Neural cell (in vitro differentiated cells): ENCODE results near the gene TIAM2. TPM values are rescaled to one million over a fixed set of nuclear protein-coding genes. Genes with fewer than 3 reads are reported as not detected.
A peak's percentile ranks its signal among the peaks of the same experiment; 100 is the strongest.
"Not testable (repeated sequence)": the region's sequence is repeated elsewhere in the genome, so short reads cannot be mapped to it uniquely, and the experiment has no call there.

Experiments used
- H2AFZ ChIP-seq: fragments of 200-600, 300-800 bp; sonication (generic), shearing (Covaris generic); 2 replicates; pipeline ENCODE4 v1.6.0; 2014; ENCODE audit warnings: low read depth, mild to moderate bottlenecking, antibody characterized with exemption, low read length, moderate library complexity
- H3F3A ChIP-seq: fragments of 200-600 bp; shearing (Covaris generic); 2 replicates; pipeline ENCODE4 v1.6.1; 2016; ENCODE audit warnings: mild to moderate bottlenecking, moderate library complexity, mixed read lengths, antibody characterized with exemption, low read length; ENCODE audit not compliant: insufficient read depth, poor library complexity, severe bottlenecking
- H3K27ac ChIP-seq: fragments of 200-600, 300-800 bp; sonication (generic), shearing (Covaris generic); 2 replicates; pipeline ENCODE4 v1.5.1; 2014; ENCODE audit warnings: mild to moderate bottlenecking, low read length, moderate library complexity
- H3K27me3 ChIP-seq: fragments of 300-800, 200-600 bp; sonication (generic), shearing (Covaris generic); 2 replicates; pipeline ENCODE4 v1.6.0; 2014; ENCODE audit warnings: mild to moderate bottlenecking, low read depth, low read length, moderate library complexity; ENCODE audit not compliant: insufficient read depth
- H3K36me3 ChIP-seq: fragments of 300-800, 200-600 bp; sonication (generic), shearing (Covaris generic); 2 replicates; pipeline ENCODE4 v1.5.1; 2014; ENCODE audit warnings: mild to moderate bottlenecking, antibody characterized with exemption, low read length, moderate library complexity; ENCODE audit not compliant: insufficient read depth
- H3K4me2 ChIP-seq: fragments of 300-800, 200-600 bp; sonication (generic), shearing (Covaris generic); 2 replicates; pipeline ENCODE4 v1.6.0; 2014; ENCODE audit warnings: mild to moderate bottlenecking, low read length
- H3K4me3 ChIP-seq: fragments of 300-800, 200-600 bp; sonication (generic), shearing (Covaris generic); 2 replicates; pipeline ENCODE4 v1.5.1; 2014; ENCODE audit warnings: mild to moderate bottlenecking, low read length, moderate library complexity
- H3K79me2 ChIP-seq: fragments of 200-600 bp; shearing (Covaris generic); replicated peaks from 2 replicates; pipeline ENCODE4 v1.6.0; 2014; ENCODE audit warnings: mild to moderate bottlenecking, low read length, moderate library complexity; ENCODE audit not compliant: insufficient read depth
- H3K9ac ChIP-seq: fragments of 300-800, 200-600 bp; sonication (generic), shearing (Covaris generic); 2 replicates; pipeline ENCODE4 v1.6.1; 2016; ENCODE audit warnings: mild to moderate bottlenecking, low read length, mixed read lengths
- H3K9me2 ChIP-seq: fragments of 200-600 bp; shearing (Covaris generic); 2 replicates; pipeline ENCODE4 v1.6.1; 2016; ENCODE audit warnings: mild to moderate bottlenecking, low read length, mixed read lengths; ENCODE audit not compliant: insufficient read depth
- H3K9me3 ChIP-seq: fragments of 200-600, 300-800 bp; sonication (generic), shearing (Covaris generic); 2 replicates; pipeline ENCODE4 v1.6.1; 2016; ENCODE audit warnings: mild to moderate bottlenecking, mixed run types, low read length, moderate library complexity, mixed read lengths
- H4K20me1 ChIP-seq: fragments of 200-600 bp; shearing (Covaris generic); 2 replicates; pipeline ENCODE4 v1.6.1; 2016; ENCODE audit warnings: mild to moderate bottlenecking, mixed run types; ENCODE audit not compliant: insufficient read depth
- EP300 ChIP-seq: fragments of 450-650 bp; conservative IDR thresholded peaks from 2 replicates; pipeline ENCODE4 v1.6.1; 2014; ENCODE audit warnings: antibody characterized with exemption, mild to moderate bottlenecking, moderate library complexity; ENCODE audit not compliant: poor library complexity, severe bottlenecking
- EZH2 ChIP-seq: fragments of 200-600, 300-800 bp; shearing (Covaris generic), sonication (generic); IDR thresholded peaks from 2 replicates; pipeline ENCODE4 v1.6.1; 2014; ENCODE audit warnings: antibody characterized with exemption, low read length, borderline replicate concordance, mild to moderate bottlenecking; ENCODE audit not compliant: insufficient read depth, poor library complexity, severe bottlenecking
- MXI1 ChIP-seq: fragments of 450-650 bp; conservative IDR thresholded peaks from 2 replicates; pipeline ENCODE4 v1.6.1; 2014; ENCODE audit warnings: antibody characterized with exemption, mild to moderate bottlenecking; ENCODE audit not compliant: poor library complexity, severe bottlenecking
- POLR2AphosphoS5 ChIP-seq: IDR thresholded peaks from 2 replicates; pipeline ENCODE4 v1.6.1; 2012
- RAD21 ChIP-seq: fragments of 450-650 bp; conservative IDR thresholded peaks from 2 replicates; pipeline ENCODE4 v1.6.1; 2014; ENCODE audit warnings: antibody characterized with exemption, mild to moderate bottlenecking, moderate library complexity
- SMC3 ChIP-seq: fragments of 450-650 bp; conservative IDR thresholded peaks from 2 replicates; pipeline ENCODE4 v1.6.1; 2014; ENCODE audit warnings: antibody characterized with exemption, mild to moderate bottlenecking, moderate library complexity; ENCODE audit not compliant: poor library complexity
- TAF1 ChIP-seq: IDR thresholded peaks from 2 replicates; pipeline ENCODE4 v1.6.1; 2012; ENCODE audit warnings: low read depth
- polyA plus RNA-seq: library from polyadenylated mRNA; depleted of rRNA; stranded (reverse); fragments of >200 nt; gene quantifications from 2 replicates; pipeline ENCODE4 v1.2.3, GENCODE V29; 2014
- TF ChIP-seq, protein P1 (sequence below): fragments of 450-650 bp; IDR thresholded peaks from 2 replicates; pipeline ENCODE4 v1.5.1; 2014; ENCODE audit warnings: antibody characterized with exemption, mild to moderate bottlenecking, moderate library complexity; ENCODE audit not compliant: poor library complexity, severe bottlenecking
- TF ChIP-seq, protein P2 (sequence below): IDR thresholded peaks from 2 replicates; pipeline ENCODE4 v1.6.1; 2012; ENCODE audit warnings: borderline replicate concordance

TIAM2 gene
- polyA plus RNA-seq, 1 donor from 2014 or later, result 73.3 TPM

DNA sequence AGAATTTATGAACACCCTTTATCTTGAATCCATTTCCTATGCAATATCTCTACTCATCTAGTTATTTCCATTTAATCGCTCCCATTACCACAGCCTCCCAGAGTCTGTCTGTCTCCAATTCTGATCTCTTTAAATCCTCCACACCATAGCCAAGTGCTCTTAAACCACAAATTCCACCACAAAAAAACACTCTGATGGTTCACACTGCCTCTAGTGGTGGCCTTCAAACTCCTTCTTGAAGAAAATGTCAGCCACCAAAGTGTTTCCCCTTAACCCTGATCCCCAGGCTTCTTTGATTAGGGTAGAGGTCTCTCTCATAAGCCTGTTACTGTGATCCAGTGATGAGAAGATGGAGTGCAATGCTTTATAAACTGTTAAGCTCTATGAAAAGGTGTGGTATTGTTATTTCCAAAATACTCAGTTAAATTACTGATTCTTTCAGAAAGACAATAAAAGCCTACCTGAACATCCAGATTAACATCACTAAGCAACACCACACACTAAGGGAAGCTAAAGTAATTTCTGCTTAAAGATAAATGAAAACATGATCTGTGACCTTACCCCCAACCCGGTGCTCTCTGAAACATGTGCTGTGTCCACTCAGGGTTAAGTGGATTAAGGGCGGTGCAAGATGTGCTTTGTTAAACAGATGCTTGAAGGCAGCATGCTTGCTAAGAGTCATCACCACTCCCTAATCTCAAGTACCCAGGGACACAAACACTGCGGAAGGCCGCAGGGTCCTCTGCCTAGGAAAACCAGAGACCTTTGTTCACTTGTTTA lies 273.2 kb downstream of the TIAM2 start:
- H3K27ac ChIP-seq, H3K36me3 ChIP-seq, H3F3A ChIP-seq, H3K9me3 ChIP-seq, H3K4me2 ChIP-seq, H2AFZ ChIP-seq, H3K9me2 ChIP-seq, H3K79me2 ChIP-seq, H4K20me1 ChIP-seq, H3K4me3 ChIP-seq, H3K9ac ChIP-seq, H3K27me3 ChIP-seq: not testable (repeated sequence)
- TF ChIP-seq, protein P1, sequence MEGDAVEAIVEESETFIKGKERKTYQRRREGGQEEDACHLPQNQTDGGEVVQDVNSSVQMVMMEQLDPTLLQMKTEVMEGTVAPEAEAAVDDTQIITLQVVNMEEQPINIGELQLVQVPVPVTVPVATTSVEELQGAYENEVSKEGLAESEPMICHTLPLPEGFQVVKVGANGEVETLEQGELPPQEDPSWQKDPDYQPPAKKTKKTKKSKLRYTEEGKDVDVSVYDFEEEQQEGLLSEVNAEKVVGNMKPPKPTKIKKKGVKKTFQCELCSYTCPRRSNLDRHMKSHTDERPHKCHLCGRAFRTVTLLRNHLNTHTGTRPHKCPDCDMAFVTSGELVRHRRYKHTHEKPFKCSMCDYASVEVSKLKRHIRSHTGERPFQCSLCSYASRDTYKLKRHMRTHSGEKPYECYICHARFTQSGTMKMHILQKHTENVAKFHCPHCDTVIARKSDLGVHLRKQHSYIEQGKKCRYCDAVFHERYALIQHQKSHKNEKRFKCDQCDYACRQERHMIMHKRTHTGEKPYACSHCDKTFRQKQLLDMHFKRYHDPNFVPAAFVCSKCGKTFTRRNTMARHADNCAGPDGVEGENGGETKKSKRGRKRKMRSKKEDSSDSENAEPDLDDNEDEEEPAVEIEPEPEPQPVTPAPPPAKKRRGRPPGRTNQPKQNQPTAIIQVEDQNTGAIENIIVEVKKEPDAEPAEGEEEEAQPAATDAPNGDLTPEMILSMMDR, result peak; percentile 37

DNA sequence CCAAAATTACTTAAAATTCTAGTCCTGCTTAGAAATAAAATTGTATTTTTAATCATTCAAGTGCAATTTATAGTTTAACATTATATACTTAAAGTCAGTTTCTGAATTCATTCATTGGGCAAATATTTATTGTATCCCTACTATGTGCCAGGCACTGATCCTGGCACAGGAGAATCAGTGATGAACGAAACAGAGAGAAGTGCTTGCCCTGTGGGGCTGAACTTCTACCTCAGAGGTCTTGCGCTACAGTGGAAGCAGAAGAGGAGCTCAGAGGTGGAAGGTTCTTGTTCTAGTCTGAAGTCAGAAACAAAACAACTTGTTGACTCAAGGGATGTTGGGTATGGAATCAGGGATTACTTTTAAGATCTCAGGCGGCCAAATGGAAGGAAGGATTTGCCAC lies 274.6 kb downstream of the TIAM2 start:
- Histone ChIP-seq H3K27ac (no peak overlapping the region), H3K4me3 (no peak overlapping the region), H3K9me3 (no peaks in the 10 kb centered on the region), H3K4me2 (no peak overlapping the region), H2AFZ (no peak overlapping the region), H3K36me3 (no peaks in the 10 kb centered on the region), H3F3A (no peaks in the 10 kb centered on the region), H3K27me3 (no peaks in the 10 kb centered on the region), H4K20me1 (no peaks in the 10 kb centered on the region), H3K79me2 (no peaks in the 10 kb centered on the region), H3K9me2 (no peaks in the 10 kb centered on the region), H3K9ac (no peak overlapping the region)
- TF ChIP-seq, protein P2, sequence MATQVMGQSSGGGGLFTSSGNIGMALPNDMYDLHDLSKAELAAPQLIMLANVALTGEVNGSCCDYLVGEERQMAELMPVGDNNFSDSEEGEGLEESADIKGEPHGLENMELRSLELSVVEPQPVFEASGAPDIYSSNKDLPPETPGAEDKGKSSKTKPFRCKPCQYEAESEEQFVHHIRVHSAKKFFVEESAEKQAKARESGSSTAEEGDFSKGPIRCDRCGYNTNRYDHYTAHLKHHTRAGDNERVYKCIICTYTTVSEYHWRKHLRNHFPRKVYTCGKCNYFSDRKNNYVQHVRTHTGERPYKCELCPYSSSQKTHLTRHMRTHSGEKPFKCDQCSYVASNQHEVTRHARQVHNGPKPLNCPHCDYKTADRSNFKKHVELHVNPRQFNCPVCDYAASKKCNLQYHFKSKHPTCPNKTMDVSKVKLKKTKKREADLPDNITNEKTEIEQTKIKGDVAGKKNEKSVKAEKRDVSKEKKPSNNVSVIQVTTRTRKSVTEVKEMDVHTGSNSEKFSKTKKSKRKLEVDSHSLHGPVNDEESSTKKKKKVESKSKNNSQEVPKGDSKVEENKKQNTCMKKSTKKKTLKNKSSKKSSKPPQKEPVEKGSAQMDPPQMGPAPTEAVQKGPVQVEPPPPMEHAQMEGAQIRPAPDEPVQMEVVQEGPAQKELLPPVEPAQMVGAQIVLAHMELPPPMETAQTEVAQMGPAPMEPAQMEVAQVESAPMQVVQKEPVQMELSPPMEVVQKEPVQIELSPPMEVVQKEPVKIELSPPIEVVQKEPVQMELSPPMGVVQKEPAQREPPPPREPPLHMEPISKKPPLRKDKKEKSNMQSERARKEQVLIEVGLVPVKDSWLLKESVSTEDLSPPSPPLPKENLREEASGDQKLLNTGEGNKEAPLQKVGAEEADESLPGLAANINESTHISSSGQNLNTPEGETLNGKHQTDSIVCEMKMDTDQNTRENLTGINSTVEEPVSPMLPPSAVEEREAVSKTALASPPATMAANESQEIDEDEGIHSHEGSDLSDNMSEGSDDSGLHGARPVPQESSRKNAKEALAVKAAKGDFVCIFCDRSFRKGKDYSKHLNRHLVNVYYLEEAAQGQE, result no peak
- TF ChIP-seq RAD21 (no peak), SMC3 (no peak), MXI1 (no peak), EP300 (no peak), TAF1 (no peak), EZH2 (no peak), POLR2AphosphoS5 (no peak)
- TF ChIP-seq, protein P1, result no peak
